ENCODE data around the gene RPL38.

DNA sequence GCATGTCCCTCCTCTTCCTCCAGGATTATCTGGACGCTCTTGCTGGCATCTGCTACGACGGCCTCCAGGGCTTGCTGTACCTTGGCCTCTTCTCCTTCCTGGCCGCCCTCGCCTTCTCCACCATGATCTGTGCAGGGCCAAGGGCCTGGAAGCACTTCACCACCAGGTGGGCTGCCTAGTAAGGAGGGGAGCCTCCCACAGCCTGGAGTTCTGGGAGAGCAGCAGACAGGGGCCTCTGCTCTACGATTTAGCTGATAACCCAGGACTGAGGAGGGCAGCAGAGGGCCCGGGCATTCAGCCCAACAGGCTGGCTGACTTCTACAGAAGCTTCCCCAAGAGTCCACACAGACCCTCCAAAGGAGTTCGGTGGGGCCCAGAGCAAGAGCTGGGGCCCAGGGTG is 48.7 kb downstream of the RPL38 start:
- TF ChIP-seq POLR2A (IDR thresholded peaks at IDR 0.05; ENCODE audit: low read depth, low read length): no peak
- TF ChIP-seq POLR2AphosphoS5 (IDR thresholded peaks at IDR 0.05; ENCODE audit: low read depth, low read length): no peak
- TF ChIP-seq TAF1 (IDR thresholded peaks at IDR 0.05; ENCODE audit: low read depth, low read length): no peak
- no peak for TF ChIP-seq SPI1 (IDR thresholded peaks at IDR 0.05; ENCODE audit: low read depth, low read length)
- no peak for TF ChIP-seq POU2F2 (IDR thresholded peaks at IDR 0.05; ENCODE audit: low read depth, low read length)
